Mesenchymal stem cell (in vitro differentiated cells and primary cell): Measurements from ENCODE around the gene JMJD6.

ENCODE experiments used
- DNase-seq: peaks from one replicate; pipeline ENCODE4 v3.0.0-alpha.2; 2013
- H2AFZ ChIP-seq: one replicate; pipeline ENCODE4 v1.6.1; 2013; ENCODE audit warnings: low read depth, mild to moderate bottlenecking, control low read depth, inconsistent platforms, low read length, moderate library complexity
- H2AK5ac ChIP-seq: 2 replicates; pipeline ENCODE4 v1.6.1; 2013; ENCODE audit warnings: low read length, moderate library complexity, mild to moderate bottlenecking, inconsistent platforms; ENCODE audit not compliant: severe bottlenecking
- H2BK120ac ChIP-seq: one replicate; pipeline ENCODE4 v1.6.1; 2013; ENCODE audit warnings: low read depth, mild to moderate bottlenecking, inconsistent platforms, low read length, moderate library complexity
- H2BK12ac ChIP-seq, 2 experiments: one replicate each; pipeline ENCODE4 v1.6.1; 2013; ENCODE audit warnings: inconsistent platforms in 2 of 2, low read length in 2 of 2, mild to moderate bottlenecking in 2 of 2, moderate library complexity in 2 of 2, control low read depth in 1 of 2
- H2BK15ac ChIP-seq: one replicate; pipeline ENCODE4 v1.6.1; 2013; ENCODE audit warnings: mild to moderate bottlenecking, low read depth, inconsistent platforms; ENCODE audit not compliant: poor library complexity, severe bottlenecking
- H2BK5ac ChIP-seq: 2 replicates; pipeline ENCODE4 v1.6.1; 2013; ENCODE audit warnings: low read depth, mild to moderate bottlenecking, low read length, control low read depth, inconsistent platforms; ENCODE audit not compliant: poor library complexity, severe bottlenecking
- H3K14ac ChIP-seq, 2 experiments: one replicate each; pipeline ENCODE4 v1.6.1; 2013; ENCODE audit warnings: inconsistent platforms in 2 of 2, low read length in 2 of 2, control low read depth in 1 of 2, mild to moderate bottlenecking in 1 of 2, moderate library complexity in 1 of 2
- H3K18ac ChIP-seq, 2 experiments: one replicate each; pipeline ENCODE4 v1.6.1; 2013; ENCODE audit warnings: inconsistent platforms in 2 of 2, low read length in 2 of 2, control low read depth in 1 of 2, low read depth in 1 of 2, mild to moderate bottlenecking in 1 of 2
- H3K23ac ChIP-seq, 2 experiments: one replicate each; pipeline ENCODE4 v1.6.1; 2013; ENCODE audit warnings: inconsistent platforms in 2 of 2, low read length in 2 of 2, mild to moderate bottlenecking in 2 of 2, moderate library complexity in 2 of 2, control low read depth in 1 of 2
- H3K27ac ChIP-seq: 2 replicates; pipeline ENCODE4 v1.5.1; 2013; ENCODE audit warnings: mild to moderate bottlenecking, moderate library complexity, low read length, control low read depth, inconsistent platforms; ENCODE audit not compliant: poor library complexity, severe bottlenecking
- H3K27me3 ChIP-seq, 2 experiments: 2 replicates each; pipeline versions ENCODE4 v1.6.1 to v1.7.0; 2013; ENCODE audit warnings: low read length in 2 of 2, mild to moderate bottlenecking in 2 of 2, moderate library complexity in 2 of 2, control low read depth in 1 of 2, inconsistent platforms in 1 of 2; ENCODE audit not compliant: control insufficient read depth in 1 of 2, insufficient read depth in 1 of 2
- H3K36me3 ChIP-seq, 2 experiments: 2 replicates each; pipeline versions ENCODE4 v1.6.1 to v1.7.0; 2013; ENCODE audit warnings: low read length in 2 of 2, control low read depth in 1 of 2, inconsistent platforms in 1 of 2, low read depth in 1 of 2, mild to moderate bottlenecking in 1 of 2; ENCODE audit not compliant: insufficient read depth in 2 of 2, control insufficient read depth in 1 of 2
- H3K4ac ChIP-seq, 2 experiments: one replicate each; pipeline ENCODE4 v1.6.1; 2013; ENCODE audit warnings: inconsistent platforms in 2 of 2, low read length in 2 of 2, mild to moderate bottlenecking in 2 of 2, moderate library complexity in 2 of 2, control low read depth in 1 of 2, low read depth in 1 of 2
- H3K4me1 ChIP-seq: 2 replicates; pipeline ENCODE4 v1.6.1; 2013; ENCODE audit warnings: low read depth, low read length, control low read depth; ENCODE audit not compliant: control insufficient read depth, insufficient read depth
- H3K4me2 ChIP-seq: 2 replicates; pipeline ENCODE4 v1.6.1; 2013; ENCODE audit warnings: low read length, mild to moderate bottlenecking, inconsistent platforms; ENCODE audit not compliant: poor library complexity, severe bottlenecking
- H3K4me3 ChIP-seq, 2 experiments: 2 replicates each; pipeline versions ENCODE4 v1.5.1 to v1.7.0; 2013; ENCODE audit warnings: low read length in 2 of 2, mild to moderate bottlenecking in 2 of 2, control low read depth in 1 of 2, low read depth in 1 of 2; ENCODE audit not compliant: insufficient read depth in 1 of 2
- H3K79me1 ChIP-seq: replicated peaks from 2 replicates; pipeline ENCODE4 v1.6.1; 2013; ENCODE audit warnings: mild to moderate bottlenecking, control low read depth, low read length, inconsistent platforms; ENCODE audit not compliant: poor library complexity, severe bottlenecking
- H3K9ac ChIP-seq: 2 replicates; pipeline ENCODE4 v1.7.0; 2013; ENCODE audit warnings: mild to moderate bottlenecking, low read length, moderate library complexity
- H3K9me3 ChIP-seq: 2 replicates; pipeline ENCODE4 v1.7.0; 2013; ENCODE audit warnings: mild to moderate bottlenecking, low read length; ENCODE audit not compliant: control insufficient read depth
- H4K8ac ChIP-seq: one replicate; pipeline ENCODE4 v1.6.1; 2013; ENCODE audit warnings: inconsistent platforms, mild to moderate bottlenecking, low read length, moderate library complexity
- H4K91ac ChIP-seq: one replicate; pipeline ENCODE4 v1.6.1; 2013; ENCODE audit warnings: mild to moderate bottlenecking, low read length, inconsistent platforms
- WGBS: methylation state at CpG from one replicate; pipeline ENCODE4 v1.1.7; 2013; ENCODE audit warnings: mixed read lengths; 5-methylcytosine and 5-hydroxymethylcytosine counted together

The JMJD6 gene

GRCh38 chr17:76734080-76734840, 7.9 kb upstream of the JMJD6 start:
- peaks cover 12 to 62% of the 10 kb centered on the region in 2 experiments for H3K36me3 ChIP-seq
- H2AFZ ChIP-seq: no peak overlapping the region
- no peak overlapping the region for H2BK120ac ChIP-seq
- no peaks in the 10 kb centered on the region for H3K9me3 ChIP-seq
- no peak overlapping the region for H3K18ac ChIP-seq
- no peak overlapping the region for H4K8ac ChIP-seq
- H3K27ac ChIP-seq: peak overlapping the region; percentile 25
- peak; percentile 60 for DNase-seq
- H3K4me3 ChIP-seq: peak overlapping the region in 1 of 2 experiments; percentile 95
- no peak overlapping the region for H2BK15ac ChIP-seq
- H3K23ac ChIP-seq: no peak overlapping the region
- H3K4me2 ChIP-seq: peak overlapping the region; percentile 48
- no peak overlapping the region for H2BK5ac ChIP-seq
- 45% methylated on average over 4 of the region's 8 CpGs for WGBS
- H2BK12ac ChIP-seq: no peak overlapping the region
- peaks cover 1% of the 10 kb centered on the region for H3K4me1 ChIP-seq
- H3K27me3 ChIP-seq: no peaks in the 10 kb centered on the region
- no peaks in the 10 kb centered on the region for H3K79me1 ChIP-seq
- H3K9ac ChIP-seq: peak overlapping the region; percentile 95
- H3K4ac ChIP-seq: no peak overlapping the region
- H3K14ac ChIP-seq: no peak overlapping the region
- H4K91ac ChIP-seq: no peak overlapping the region
- no peak overlapping the region for H2AK5ac ChIP-seq

DNA sequence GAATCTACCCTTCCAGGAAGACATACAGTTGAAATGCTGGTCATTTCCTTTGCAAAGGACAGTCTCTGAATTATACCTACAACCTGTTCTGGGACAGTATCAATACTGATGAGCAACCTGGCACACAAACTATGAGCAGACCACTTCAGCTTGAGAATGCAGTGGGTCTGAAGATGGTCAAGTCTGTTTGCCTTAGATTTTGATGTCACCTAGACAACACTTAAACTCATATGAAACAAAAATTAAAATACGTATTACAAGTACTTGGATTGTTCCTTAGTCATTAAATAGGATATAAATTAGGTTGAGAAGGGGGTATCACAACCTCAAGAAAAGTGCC, 7.2 kb upstream of the JMJD6 start:
- Histone ChIP-seq H2BK5ac (no peak overlapping the region), H3K9me3 (no peaks in the 10 kb centered on the region), H2AFZ (no peak overlapping the region), H2AK5ac (no peak overlapping the region), H3K4me1 (peaks cover 1% of the 10 kb centered on the region), H2BK120ac (no peak overlapping the region), H3K36me3 (peaks cover 12 to 63% of the 10 kb centered on the region in 2 experiments), H2BK12ac (no peak overlapping the region), H4K91ac (no peak overlapping the region), H3K4ac (no peak overlapping the region), H3K18ac (no peak overlapping the region), H3K4me2 (peak overlapping the region; percentile 16), H3K14ac (no peak overlapping the region), H3K27ac (no peak overlapping the region), H3K4me3 (peak overlapping the region in 1 of 2 experiments; percentile 95), H3K23ac (no peak overlapping the region), H3K27me3 (no peaks in the 10 kb centered on the region), H3K9ac (peak overlapping the region; percentile 95), H4K8ac (no peak overlapping the region), H3K79me1 (no peaks in the 10 kb centered on the region), H2BK15ac (no peak overlapping the region)
- WGBS: no CpG with 5 or more reads among the region's 1 CpG
- no peak for DNase-seq

- no peak overlapping the region for H3K18ac ChIP-seq
- no peak overlapping the region for H2AK5ac ChIP-seq
- no peak overlapping the region for H3K14ac ChIP-seq
- peak overlapping the region; percentile 23 for H3K27ac ChIP-seq
- H3K27me3 ChIP-seq: no peaks in the 10 kb centered on the region
- H4K91ac ChIP-seq: no peak overlapping the region
- WGBS: 100% methylated on average over 1 of the region's 3 CpGs
- DNase-seq: no peak
- no peak overlapping the region for H2BK120ac ChIP-seq
- H2BK15ac ChIP-seq: no peak overlapping the region
- peaks cover 2% of the 10 kb centered on the region for H3K4me1 ChIP-seq
- H3K79me1 ChIP-seq: no peaks in the 10 kb centered on the region
- H3K36me3 ChIP-seq: peaks cover 12 to 63% of the 10 kb centered on the region in 2 experiments
- H3K4me3 ChIP-seq: peak overlapping the region in 1 of 2 experiments; percentile 95
- no peak overlapping the region for H3K4ac ChIP-seq
- no peak overlapping the region for H4K8ac ChIP-seq
- no peak overlapping the region for H2AFZ ChIP-seq
- H3K4me2 ChIP-seq: no peak overlapping the region
- H3K23ac ChIP-seq: no peak overlapping the region
- H2BK5ac ChIP-seq: no peak overlapping the region
- no peaks in the 10 kb centered on the region for H3K9me3 ChIP-seq
- no peak overlapping the region for H2BK12ac ChIP-seq
- peak overlapping the region; percentile 95 for H3K9ac ChIP-seq
Measured at GRCh38 chr17:76732734-76733617, 6.6 kb upstream of the JMJD6 start.
